OCI-LY7 (cell line): Measurements from ENCODE around the gene CASQ2. TPM values are rescaled to one million over a fixed set of nuclear protein-coding genes. Genes with fewer than 3 reads are reported as not detected.

Experiments
- BruUV-seq: library from RNA; stranded (reverse); fragments of 400-500 nt; replicated peaks from 2 replicates; lab custom pipeline; 2021; lab: Mats Ljungman, UMichigan
- CTCF ChIA-PET: fragments of 300-600 bp; sonication (Branson Sonifier 250); formaldehyde crosslinking; loops from one replicate; lab custom pipeline; 2022; ENCODE audit warnings: antibody characterized with exemption; ENCODE audit not compliant: unreplicated experiment; lab: Charles Lee
- POLR2A ChIA-PET: fragments of 300-600 bp; sonication (Branson Sonifier 250); formaldehyde crosslinking; loops from one replicate; lab custom pipeline; 2022; ENCODE audit warnings: antibody characterized with exemption; lab: Charles Lee
- DNase-seq: peaks from one replicate; pipeline ENCODE4 v3.0.0-alpha.2; 2015; ENCODE audit warnings: low spot score
- H2AFZ ChIP-seq: fragments of 200-600 bp; sonication (generic), shearing (Covaris generic); 2 replicates; pipeline ENCODE4 v1.6.1; 2014; ENCODE audit warnings: mild to moderate bottlenecking, antibody characterized with exemption, low read length, moderate library complexity
- H3K27ac ChIP-seq: fragments of 200-600 bp; sonication (generic); 2 replicates; pipeline ENCODE4 v1.5.1; 2014; ENCODE audit warnings: mixed run types, low read depth, mild to moderate bottlenecking, moderate library complexity, low read length, inconsistent platforms; ENCODE audit not compliant: poor library complexity, severe bottlenecking
- H3K36me3 ChIP-seq: fragments of 200-600 bp; sonication (generic); 2 replicates; pipeline ENCODE4 v1.6.1; 2014; ENCODE audit warnings: mild to moderate bottlenecking, antibody characterized with exemption, low read length, moderate library complexity, mixed read lengths; ENCODE audit not compliant: insufficient read depth
- H3K4me1 ChIP-seq: fragments of 200-600 bp; sonication (generic); 2 replicates; pipeline ENCODE4 v1.5.1; 2014; ENCODE audit warnings: mild to moderate bottlenecking, low read length; ENCODE audit not compliant: insufficient read depth, poor library complexity, severe bottlenecking
- H3K4me2 ChIP-seq: fragments of 200-600 bp; sonication (generic); 2 replicates; pipeline ENCODE4 v1.6.1; 2014; ENCODE audit warnings: mild to moderate bottlenecking, low read length
- H3K4me3 ChIP-seq: fragments of 200-600 bp; sonication (generic); 2 replicates; pipeline ENCODE4 v1.5.1; 2014; ENCODE audit warnings: mild to moderate bottlenecking, low read depth, low read length; ENCODE audit not compliant: poor library complexity, severe bottlenecking
- H3K79me2 ChIP-seq: fragments of 200-600 bp; sonication (generic); 2 replicates; pipeline ENCODE4 v1.6.1; 2016; ENCODE audit warnings: low read depth, mild to moderate bottlenecking, low read length, moderate library complexity, mixed read lengths; ENCODE audit not compliant: insufficient read depth
- H3K9me2 ChIP-seq: fragments of 200-600 bp; sonication (generic); 2 replicates; pipeline ENCODE4 v1.6.1; 2016; ENCODE audit warnings: mild to moderate bottlenecking, low read length, mixed read lengths; ENCODE audit not compliant: insufficient read depth
- H3K9me3 ChIP-seq: fragments of 200-600 bp; sonication (generic); 2 replicates; pipeline ENCODE4 v1.6.1; 2014; ENCODE audit warnings: mild to moderate bottlenecking, mixed run types, low read length, mixed read lengths
- H4K20me1 ChIP-seq: fragments of 200-600 bp; sonication (generic); 2 replicates; pipeline ENCODE4 v1.6.1; 2014; ENCODE audit warnings: mild to moderate bottlenecking, antibody characterized with exemption, low read length, moderate library complexity, mixed read lengths; ENCODE audit not compliant: insufficient read depth
- EZH2phosphoT487 ChIP-seq: fragments of 200-600 bp; sonication (generic); IDR thresholded peaks from 2 replicates; pipeline ENCODE4 v1.6.1; 2018; ENCODE audit warnings: low read depth, borderline replicate concordance, mild to moderate bottlenecking, mixed run types, antibody characterized with exemption, low read length, moderate library complexity, mixed read lengths
- intact Hi-C: fragments of 100-400 bp; cut with micrococcal nuclease; formaldehyde crosslinking; loops from one replicate; pipeline ENCODE4 v1.10.0; 2022; ENCODE audit not compliant: unreplicated experiment
- total RNA-seq, 2 experiments: library from RNA; depleted of rRNA in 1 of 2; stranded (reverse); fragments of >200 nt in 1 of 2; shearing (Covaris generic) in 1 of 2; gene quantifications; 2 replicates each; pipeline ENCODE4 v1.2.3, GENCODE V29; 2014 to 2022
- TF ChIP-seq, protein P1 (sequence below): fragments of 200-600 bp; sonication (generic); conservative IDR thresholded peaks from 2 replicates; pipeline ENCODE4 v1.5.1; 2014; ENCODE audit warnings: mild to moderate bottlenecking, antibody characterized with exemption, low read length, moderate library complexity, mixed read lengths

CASQ2 gene
- total RNA-seq, 2 experiments from 2014 or later: not detected

DNA sequence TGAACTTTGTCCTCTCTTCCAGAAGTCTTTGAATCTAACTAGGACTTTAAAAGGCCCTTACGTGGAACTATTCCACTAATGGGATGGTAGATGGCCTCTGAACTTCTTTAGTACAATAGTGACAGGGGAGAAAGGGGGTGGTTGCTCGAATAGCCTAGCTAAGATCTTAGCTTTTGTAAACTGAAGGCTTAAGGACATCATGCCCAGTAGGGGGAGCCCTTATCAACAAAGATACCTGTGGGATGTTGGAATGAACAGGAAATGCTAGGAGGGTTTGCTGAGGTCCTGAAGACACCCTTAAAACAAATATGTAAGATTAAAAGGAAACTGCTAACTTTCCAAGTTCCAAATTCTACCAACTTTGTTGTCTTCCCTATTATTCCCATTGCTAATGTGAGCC lies 39.2 kb upstream of the CASQ2 start:
- POLR2A ChIA-PET: no interaction called here

DNA sequence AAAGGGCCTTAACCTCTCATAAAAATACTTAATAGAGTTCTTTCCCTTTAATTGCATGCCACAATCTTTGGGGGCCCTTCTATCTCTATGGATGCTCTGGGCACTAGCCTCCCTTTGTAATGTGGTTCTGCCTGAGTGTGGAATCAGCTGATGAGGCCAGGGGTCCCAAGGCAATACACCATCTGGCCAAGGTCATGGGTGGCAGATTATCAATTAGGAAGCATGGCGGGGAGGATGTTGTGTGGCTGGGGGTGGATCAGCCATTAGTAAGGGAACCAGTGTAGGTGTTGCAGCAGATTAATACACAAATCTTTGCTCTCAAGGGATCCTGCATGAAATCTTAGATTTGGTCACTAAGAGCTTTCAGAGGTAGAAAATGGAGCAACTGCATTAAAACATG lies 37.1 kb upstream of the CASQ2 start:
- Histone ChIP-seq H2AFZ (no peak overlapping the region), H3K4me1 (no peaks in the 10 kb centered on the region), H3K4me3 (no peak overlapping the region), H4K20me1 (no peaks in the 10 kb centered on the region), H3K9me3 (no peaks in the 10 kb centered on the region), H3K36me3 (no peaks in the 10 kb centered on the region), H3K4me2 (no peak overlapping the region), H3K79me2 (no peaks in the 10 kb centered on the region), H3K9me2 (no peaks in the 10 kb centered on the region), H3K27ac (no peak overlapping the region)
- BruUV-seq: no TSS peak
- TF ChIP-seq, protein P1, sequence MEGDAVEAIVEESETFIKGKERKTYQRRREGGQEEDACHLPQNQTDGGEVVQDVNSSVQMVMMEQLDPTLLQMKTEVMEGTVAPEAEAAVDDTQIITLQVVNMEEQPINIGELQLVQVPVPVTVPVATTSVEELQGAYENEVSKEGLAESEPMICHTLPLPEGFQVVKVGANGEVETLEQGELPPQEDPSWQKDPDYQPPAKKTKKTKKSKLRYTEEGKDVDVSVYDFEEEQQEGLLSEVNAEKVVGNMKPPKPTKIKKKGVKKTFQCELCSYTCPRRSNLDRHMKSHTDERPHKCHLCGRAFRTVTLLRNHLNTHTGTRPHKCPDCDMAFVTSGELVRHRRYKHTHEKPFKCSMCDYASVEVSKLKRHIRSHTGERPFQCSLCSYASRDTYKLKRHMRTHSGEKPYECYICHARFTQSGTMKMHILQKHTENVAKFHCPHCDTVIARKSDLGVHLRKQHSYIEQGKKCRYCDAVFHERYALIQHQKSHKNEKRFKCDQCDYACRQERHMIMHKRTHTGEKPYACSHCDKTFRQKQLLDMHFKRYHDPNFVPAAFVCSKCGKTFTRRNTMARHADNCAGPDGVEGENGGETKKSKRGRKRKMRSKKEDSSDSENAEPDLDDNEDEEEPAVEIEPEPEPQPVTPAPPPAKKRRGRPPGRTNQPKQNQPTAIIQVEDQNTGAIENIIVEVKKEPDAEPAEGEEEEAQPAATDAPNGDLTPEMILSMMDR: no peak
- TF ChIP-seq EZH2phosphoT487: no peak
- CTCF ChIA-PET: no interaction called here
- DNase-seq: no peak
- POLR2A ChIA-PET: no interaction called here
- intact Hi-C loops: no loop called here

More for the DNA sequence above, 39.2 kb upstream of the CASQ2 start:
- no peak overlapping the region for H3K4me2 ChIP-seq
- H3K79me2 ChIP-seq: no peaks in the 10 kb centered on the region
- H3K9me3 ChIP-seq: no peaks in the 10 kb centered on the region
- no peaks in the 10 kb centered on the region for H3K9me2 ChIP-seq
- CTCF ChIA-PET: no interaction called here
- H3K4me1 ChIP-seq: no peaks in the 10 kb centered on the region
- intact Hi-C loops: loop anchor here (1.0 kb wide), 1 partner anchor 174 kb away; no protein-coding TSS in a partner anchor
- no peak overlapping the region for H3K27ac ChIP-seq
- DNase-seq: peak; percentile 69
- no peak overlapping the region for H2AFZ ChIP-seq
- BruUV-seq: no TSS peak
- no peak for TF ChIP-seq EZH2phosphoT487
- TF ChIP-seq, protein P1: peak; percentile 87
- no peaks in the 10 kb centered on the region for H4K20me1 ChIP-seq
- no peaks in the 10 kb centered on the region for H3K36me3 ChIP-seq
- H3K4me3 ChIP-seq: no peak overlapping the region

DNA sequence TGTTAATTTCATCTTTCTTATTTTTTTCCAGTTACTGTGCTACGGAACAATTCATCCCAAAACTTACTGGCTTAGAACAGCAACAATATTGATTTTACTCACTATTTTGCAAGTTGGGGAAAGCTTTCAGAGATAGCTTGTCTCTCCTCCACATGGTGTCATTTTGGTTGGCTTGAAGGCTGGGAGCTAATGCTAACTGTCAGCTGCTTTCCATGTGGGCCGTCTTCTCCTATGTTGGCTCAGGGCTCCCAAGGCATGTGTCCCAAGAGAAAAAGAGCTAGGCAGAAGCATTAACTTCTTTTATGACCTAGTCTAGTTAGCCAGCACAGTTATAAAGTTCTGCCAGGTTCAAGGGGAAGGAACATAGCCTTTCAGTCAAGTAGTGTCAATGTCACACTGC lies 33.9 kb upstream of the CASQ2 start:
- Histone ChIP-seq H3K36me3 (no peaks in the 10 kb centered on the region), H4K20me1 (no peaks in the 10 kb centered on the region), H3K27ac (no peak overlapping the region), H2AFZ (no peak overlapping the region), H3K9me3 (no peaks in the 10 kb centered on the region), H3K9me2 (no peaks in the 10 kb centered on the region), H3K4me3 (no peak overlapping the region), H3K4me1 (no peaks in the 10 kb centered on the region), H3K79me2 (no peaks in the 10 kb centered on the region), H3K4me2 (no peak overlapping the region)
- TF ChIP-seq, protein P1: no peak
- POLR2A ChIA-PET: no interaction called here
- CTCF ChIA-PET: no interaction called here
- intact Hi-C loops: no loop called here
- no TSS peak for BruUV-seq
- DNase-seq: no peak
